DMS79 (cell line): ENCODE data around the gene ARTN.

Source experiments
- DNase-seq: peaks from one replicate; lab custom pipeline; 2025; lab: John Stamatoyannopoulos, UW

The ARTN gene

DNA sequence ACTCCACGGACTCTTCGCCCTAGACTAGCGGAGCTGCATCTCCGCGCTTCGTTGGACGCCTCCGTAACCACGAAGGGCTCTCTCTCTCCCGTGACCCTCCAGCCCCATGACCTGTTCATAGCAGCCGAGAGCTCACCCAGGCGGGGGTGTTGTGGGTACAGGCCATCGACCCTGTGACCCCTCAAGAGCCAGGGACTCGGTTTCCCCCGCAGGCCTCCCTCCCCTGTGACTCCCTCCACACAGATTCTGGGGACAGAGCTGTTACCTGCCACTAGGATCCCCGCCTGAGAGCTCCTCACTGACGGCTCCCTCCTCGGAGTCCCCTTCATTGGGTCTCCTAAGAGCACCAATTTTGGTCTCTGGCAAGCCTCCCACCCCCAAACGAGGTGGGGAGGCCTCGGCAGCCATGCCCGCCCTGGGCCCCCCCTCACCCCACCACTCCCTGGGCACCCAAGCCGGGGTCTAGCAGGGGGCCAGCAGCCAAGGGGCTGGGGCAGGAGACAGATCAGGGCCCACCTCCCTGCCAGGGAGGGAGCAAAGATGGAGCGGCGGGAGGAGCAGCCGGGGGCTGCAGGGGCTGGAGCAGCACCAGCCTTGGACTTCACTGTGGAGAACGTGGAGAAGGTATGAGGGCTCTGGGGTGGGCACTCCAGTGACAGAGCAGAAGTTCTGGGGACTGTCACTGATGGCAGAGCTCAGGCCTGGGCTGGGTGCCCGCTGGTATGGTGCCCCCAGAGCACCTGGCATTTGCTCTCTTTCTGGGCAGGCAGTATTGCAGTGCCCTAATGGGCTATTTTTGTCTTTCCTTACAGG, 13.7 kb downstream of the ARTN start:
- no peak for DNase-seq

- DNase-seq = no peak
Measured at GRCh38 chr1:43947874-43948437, 14.4 kb downstream of the ARTN start.

- DNase-seq = no peak
Measured at GRCh38 chr1:43949678-43950077, 16.1 kb downstream of the ARTN start.

DNA sequence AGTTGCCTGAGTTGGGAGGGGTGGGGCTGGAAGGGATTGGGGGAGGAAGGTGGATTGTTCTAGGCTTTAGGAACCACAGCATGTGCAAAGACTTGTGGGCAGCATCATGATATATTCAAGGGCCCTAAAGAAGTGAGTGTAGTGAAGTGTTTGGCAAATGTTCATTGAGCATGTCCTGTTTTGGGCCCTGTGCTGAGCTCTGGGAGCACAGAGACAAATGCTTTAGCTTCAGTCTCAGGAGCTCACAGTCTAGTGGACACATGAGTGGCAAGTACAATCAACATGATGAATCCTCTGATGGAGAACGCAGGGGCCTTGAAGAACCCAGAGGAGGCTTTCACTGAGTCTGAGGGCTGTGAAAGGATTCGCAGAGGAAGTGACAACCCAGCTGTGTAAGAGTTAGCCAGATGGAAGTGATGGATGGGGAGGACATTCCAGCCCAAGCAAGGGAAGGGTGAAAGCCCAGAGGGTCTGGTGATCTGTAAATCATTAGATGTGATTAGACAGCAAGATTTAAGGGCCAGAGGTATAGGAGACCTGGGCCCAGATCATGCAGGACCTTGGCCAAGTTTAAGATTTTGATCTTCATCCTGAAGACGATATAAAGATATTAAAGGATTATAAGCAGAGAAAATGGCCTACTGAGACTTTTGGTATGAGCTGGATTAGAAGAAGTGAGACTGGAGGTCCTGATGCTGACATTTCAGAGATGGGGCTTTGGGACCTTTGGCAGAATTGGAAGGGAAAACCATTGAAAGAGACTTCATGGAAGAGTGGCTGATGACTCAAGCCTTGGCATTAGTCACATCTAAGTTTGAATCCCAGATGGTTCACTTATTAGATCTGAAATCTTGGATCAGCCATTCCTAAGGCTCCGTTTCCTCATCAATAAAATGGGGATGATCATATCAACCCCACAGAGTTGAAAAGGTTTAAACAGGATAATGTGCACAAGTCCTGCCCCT, 17.7 kb downstream of the ARTN start:
- peak; percentile 76 for DNase-seq

GRCh38 chr1:43952731-43953346, 19.2 kb downstream of the ARTN start:
- DNase-seq = peak; percentile 99

- DNase-seq = no peak
Measured at GRCh38 chr1:43953361-43953760, 19.8 kb downstream of the ARTN start.

DNA sequence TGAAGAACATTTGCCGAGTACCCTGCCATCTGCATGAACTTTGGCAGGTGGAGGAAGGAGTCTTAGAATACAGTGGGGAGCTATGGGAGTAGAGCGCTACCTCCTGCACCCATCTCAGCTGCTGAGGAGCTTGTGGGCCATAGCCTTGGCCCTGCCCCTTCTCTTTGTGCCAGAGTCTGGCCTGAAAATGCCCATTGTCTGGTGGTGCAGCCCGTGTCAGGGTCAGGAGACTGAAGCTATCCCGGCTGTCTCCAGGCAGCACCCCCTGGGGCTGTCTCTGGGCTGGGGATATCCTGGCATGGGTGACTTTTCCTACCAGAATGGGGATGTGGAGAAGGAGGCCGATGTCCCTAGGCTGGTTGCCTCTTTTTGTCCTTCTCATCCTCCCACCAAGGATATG, 20.4 kb downstream of the ARTN start:
- no peak for DNase-seq

GRCh38 chr1:43956234-43956633, 22.6 kb downstream of the ARTN start:
- DNase-seq = no peak

DNA sequence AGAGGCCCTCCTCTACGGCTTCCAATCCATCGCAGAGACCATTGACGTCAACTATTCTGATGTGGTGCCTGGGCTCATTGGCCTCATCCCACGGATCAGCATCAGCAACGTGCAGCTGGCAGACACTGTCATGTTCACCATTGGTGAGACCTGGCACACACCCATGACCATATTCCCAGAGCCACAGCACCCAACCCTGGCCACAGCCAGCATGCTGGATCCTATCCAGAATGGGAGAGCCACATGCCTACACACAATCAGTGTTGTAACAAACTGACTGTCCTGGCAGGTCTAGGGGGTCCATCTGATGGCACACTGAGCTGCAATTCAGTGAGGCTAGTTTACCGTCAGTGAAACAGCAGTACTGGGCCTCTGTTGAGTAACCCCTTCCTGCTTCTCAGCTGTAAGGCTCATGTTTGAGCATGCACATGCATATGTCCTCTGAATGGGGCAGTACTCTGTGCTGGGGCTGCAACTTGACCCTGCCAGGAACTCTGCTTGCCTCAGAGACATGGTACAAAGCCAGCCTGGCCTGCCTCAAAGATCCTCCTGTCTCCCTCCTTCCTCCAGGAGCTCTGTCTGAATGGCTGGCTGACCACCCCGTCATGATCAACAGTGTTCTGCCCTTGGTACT, 23.9 kb downstream of the ARTN start:
- DNase-seq = no peak

GRCh38 chr1:43958351-43959255, 25.0 kb downstream of the ARTN start:
- no peak for DNase-seq

- DNase-seq = no peak
Measured at GRCh38 chr1:43960798-43961197, 27.2 kb downstream of the ARTN start.

DNA sequence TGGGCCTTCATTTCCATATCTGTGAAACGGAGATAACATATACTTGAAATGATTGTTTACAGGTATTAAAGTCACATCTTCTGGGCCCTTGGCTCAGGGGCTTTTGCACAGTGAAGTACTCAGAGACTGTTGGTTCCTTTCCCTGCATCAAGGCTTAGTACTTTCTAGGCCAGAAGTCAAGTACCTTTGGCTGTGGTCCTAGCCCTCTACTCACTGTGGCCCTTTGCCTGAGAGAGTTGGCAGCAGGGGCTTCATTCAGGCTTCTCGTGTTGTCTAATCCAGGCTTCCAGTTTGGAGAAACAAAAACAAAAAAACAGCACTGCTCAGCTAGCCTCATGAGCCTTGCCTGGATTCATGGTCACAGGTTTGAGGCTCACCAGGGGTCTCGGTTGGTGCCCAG, 28.1 kb downstream of the ARTN start:
- DNase-seq = no peak

GRCh38 chr1:43962324-43962723, 28.7 kb downstream of the ARTN start:
- no peak for DNase-seq

DNA sequence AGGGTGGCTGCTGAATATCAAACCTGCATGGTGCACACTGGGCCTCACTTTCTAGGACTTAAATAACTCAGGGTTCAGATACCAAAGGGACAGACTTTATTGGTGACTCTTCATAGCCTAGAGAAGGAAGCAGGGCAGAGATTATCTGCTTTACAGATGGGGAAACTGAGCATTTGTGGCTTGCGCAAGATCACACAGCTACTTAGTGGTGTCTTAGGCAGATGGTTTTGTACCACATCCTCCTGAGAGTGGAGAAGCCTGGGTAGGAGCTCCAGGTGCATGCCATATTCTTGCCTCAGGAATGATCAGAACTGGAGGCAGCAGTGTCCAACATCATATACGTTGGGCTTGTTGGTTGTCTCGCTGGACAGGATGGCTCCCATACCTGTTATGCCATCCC, 29.4 kb downstream of the ARTN start:
- DNase-seq = no peak

GRCh38 chr1:43963890-43964289, 30.3 kb downstream of the ARTN start:
- no peak for DNase-seq

- no peak for DNase-seq
Measured at GRCh38 chr1:43965316-43965715, 31.7 kb downstream of the ARTN start.

GRCh38 chr1:43968348-43968948, 34.8 kb downstream of the ARTN start:
- no peak for DNase-seq

GRCh38 chr1:43969416-43969745, 35.8 kb downstream of the ARTN start:
- DNase-seq = no peak

GRCh38 chr1:43969746-43970466, 36.3 kb downstream of the ARTN start, which contains the start of gene DPH2:
Gene DPH2, plus strand, starts transcription at chr1:43970010. Its CDS starts 166 bp downstream, at chr1:43970176.
- peak; percentile 96 for DNase-seq

GRCh38 chr1:43970502-43970901, 36.9 kb downstream of the ARTN start:
- no peak for DNase-seq
